GM11168 (cell line): ENCODE results near the gene SPRY1.

Source experiments
- in situ Hi-C: fragments of 300-500 bp; cut with MboI; formaldehyde crosslinking; loops from one replicate; pipeline ENCODE4 v1.12.0; 2022; ENCODE audit warnings: low sequenced_read_pairs; ENCODE audit not compliant: unreplicated experiment

The SPRY1 gene

DNA sequence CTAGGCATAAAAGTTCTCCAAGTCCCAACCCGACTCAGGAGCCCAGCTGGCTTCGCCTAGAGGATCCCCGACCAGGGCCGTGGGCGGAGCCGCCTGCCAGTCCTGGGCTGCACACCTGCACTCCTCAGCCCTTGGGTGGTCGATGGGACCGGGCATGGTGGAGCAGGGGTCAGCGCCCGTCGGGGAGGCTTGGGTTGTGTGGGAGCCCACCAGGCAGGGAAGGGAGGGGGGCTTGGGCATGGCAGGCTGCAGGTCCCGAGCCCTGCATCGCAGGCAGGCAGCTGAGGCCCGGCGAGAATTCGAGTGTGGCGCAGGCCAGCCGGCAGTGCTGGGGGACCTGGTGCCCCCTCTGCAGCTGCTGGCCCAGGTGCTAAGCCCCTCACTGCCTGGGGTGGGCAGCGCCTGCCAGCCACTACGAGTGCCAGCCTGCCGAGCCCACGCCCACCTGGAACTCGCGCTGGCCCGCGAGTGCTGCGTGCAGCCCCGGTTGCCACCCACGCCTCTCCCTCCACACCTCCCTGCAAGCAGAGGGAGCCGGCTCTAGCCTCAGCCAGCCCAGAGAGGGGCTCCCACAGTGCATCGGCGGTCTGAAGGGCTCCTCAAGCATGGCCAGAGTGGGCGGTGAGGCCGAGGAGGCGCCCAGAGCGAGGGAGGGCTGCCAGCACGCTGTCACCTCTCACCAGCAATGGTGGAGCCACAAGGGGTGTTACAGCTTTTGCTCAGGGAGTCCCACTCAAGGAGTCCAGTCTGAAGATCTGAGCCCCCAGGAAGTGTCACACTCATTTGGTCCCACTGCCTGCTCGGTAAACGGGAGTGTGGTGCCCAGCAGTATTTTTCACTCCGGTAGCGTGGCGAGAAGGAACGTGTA, 38.9 kb downstream of the SPRY1 start:
- in situ Hi-C loops = no loop called here

DNA sequence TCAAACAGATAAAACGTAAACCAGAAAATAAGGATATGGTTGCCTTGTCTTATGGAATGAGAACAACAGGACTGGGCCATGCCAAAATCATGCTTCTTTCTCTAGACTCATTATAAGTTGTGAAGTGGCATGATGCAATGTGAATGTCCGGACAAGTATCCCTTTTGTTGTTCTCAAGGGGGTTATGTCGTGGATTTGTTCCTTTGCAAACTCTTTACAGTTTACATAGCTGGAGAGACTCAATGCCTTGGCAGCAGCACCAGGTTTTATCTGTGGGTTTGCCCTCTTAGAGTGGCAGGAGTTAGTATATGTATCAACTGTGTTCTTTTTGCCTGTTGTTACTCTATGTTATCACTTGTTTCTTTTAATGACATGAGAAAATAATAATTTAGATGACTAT, 41.4 kb downstream of the SPRY1 start:
- in situ Hi-C loops = no loop called here

DNA sequence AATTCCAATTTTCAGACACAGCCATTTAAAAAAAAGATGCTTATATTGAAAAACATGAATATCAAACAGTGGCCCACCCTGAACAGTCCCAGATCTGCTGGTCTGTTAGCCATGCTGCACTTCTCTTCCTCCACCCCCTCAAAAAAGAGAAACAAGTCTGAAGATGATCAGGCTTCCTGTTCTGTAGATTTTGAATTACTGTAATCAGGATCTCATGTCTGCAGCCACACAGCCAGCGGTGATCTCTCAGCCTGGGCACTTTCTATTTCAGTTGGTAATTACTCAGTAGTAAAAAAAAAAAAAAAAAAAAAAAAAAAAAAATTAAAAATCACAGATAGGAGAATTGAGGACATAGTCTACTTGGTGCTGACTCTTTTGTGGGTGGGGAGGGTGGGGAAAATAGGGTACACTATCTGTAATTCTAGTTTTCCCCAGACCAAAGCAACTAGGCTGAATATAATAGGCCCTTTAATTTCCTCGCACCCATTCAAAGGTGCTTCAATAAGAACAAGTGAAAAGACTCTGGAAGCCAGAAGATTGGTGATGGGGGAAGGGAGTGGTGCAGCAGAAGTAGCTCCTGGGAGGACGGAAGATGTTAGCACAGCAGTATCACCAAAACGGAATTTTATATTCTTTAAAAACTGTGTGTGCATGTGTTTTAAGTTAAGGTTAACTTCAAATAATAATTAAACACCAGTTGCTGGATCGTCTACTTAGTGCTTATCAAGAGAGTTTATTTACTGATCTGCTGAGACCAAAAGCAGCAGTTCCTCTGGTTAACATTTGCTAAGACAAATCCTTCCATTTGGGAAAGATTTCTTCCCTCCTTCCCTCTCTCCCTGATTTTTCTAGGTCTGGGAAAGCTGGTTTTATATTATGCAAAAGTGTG, 47.0 kb downstream of the SPRY1 start:
- in situ Hi-C loops = no loop called here

DNA sequence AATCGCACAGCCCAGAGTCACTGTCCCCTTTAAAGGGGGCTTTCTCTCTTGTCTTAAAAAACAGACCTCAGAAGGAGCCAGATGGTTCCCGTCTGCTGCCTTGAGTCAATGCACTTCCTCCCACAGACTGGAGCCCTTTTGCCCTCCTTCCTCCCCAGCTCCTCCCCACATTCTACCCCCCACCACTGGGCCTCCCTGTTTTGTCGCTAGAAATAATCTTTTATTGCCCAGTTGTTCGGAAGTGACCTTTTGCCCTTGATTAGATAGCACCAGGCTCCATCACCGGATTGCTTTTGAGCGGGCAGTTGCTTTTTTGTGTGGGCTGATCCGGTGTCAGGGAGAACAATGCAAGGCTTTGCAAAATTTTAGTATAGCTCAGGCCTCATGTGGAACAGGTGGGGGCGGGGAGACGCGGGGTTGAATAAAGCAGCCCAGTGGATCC, 47.7 kb downstream of the SPRY1 start:
- in situ Hi-C loops = no loop called here

DNA sequence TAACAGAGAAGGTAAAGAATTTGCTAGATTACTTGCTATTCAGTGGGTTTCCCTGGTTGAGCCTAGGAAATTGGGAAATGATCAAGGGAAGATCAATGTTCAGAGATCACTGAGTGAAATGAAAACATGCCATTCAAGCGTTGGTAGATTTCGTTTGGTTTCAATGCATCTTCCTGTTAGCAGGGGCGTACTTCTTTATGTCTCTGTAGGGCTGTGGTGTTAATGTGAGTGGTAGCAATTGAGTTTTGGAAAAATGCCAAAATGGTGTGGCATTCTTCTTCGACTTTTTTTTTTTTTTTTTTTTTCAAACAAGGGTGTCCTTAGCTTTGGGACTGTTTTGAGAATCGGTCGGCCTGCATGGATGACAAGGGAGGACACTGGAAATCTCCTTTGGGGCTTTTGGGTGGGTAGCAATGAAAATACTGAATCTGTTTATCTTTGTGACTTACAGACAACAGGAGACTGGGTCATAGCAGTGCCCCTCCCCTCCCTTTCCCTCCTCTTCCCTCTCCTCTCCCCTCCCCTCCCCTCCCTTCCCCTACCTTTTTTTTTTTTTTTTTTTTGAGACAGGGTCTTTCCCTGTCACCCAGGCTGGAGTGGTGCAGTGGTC, 50.4 kb downstream of the SPRY1 start:
- in situ Hi-C loops = no loop called here

DNA sequence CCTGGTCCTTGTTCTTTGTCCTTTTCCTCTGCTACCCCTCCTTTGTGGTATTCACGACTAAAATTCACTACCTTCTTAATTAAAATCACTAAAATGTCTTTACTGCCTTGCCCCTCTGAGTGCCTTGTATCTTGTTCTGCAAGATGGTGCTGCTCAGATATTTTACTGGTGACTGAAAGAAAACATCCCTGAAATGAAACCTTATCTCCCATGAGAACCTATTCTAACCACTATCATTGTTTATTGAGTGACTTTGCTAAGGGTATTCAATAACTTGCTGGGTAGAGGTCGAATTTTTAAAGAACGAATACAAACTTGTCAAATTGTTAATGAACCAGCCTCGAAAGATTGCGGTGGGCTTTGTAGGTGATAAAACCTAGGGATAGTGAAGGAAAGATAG, 52.8 kb downstream of the SPRY1 start:
- in situ Hi-C loops = no loop called here

DNA sequence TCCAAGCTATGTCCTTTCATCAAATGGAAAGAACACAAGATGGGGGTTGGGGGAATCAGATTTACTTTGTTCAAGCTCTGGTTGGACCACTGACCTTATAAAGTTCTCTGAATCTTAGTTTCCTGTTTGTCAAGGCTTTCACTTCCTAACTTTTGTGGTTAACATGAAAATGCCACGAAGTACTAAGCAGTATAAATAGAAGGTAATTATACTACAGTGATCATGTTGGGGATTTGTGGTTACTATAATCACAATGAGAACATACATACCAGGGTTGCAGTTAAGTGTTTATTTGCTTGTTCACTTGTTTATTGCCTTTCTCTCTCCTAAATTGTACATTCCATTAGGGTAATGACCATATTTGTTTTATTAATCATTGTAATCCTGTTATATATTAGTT, 53.2 kb downstream of the SPRY1 start:
- in situ Hi-C loops = no loop called here

DNA sequence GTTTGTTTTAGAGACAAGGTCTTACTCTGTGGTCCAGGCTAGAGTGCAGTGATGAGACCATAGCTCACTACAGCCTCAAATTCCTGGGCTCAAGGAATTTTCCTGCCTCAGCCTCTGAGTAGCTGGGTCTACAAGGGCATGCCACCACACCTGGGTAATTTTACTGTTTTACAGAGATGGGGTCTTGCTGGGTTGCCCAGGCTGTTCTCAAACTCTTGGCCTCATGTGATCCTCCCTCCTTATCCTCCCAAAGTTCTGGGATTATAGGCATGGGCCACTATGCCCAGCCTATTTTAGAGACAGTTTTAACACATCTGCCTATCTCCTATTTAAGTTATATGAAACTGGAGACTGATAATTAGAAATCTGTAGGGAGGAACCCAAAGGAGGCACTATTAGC, 53.8 kb downstream of the SPRY1 start:
- in situ Hi-C loops = no loop called here

DNA sequence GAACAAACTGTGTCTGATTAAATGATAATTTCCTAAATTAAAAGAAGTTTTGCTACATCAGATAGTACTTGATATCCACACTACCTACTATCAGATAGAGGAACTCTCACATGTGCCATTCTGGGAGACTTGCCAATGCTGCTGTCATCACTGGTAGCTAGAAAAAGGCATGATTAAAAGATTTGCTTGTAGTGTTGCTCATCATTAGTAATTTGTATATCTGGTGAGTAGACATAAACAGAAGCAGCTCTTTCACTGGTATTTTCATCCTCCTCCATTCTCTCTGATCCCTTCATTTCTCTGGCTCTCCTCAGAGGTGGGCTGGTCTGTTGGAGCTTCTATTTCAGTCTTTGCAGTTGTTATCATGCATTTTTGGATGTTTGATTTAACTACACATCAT, 56.0 kb downstream of the SPRY1 start:
- in situ Hi-C loops = no loop called here

DNA sequence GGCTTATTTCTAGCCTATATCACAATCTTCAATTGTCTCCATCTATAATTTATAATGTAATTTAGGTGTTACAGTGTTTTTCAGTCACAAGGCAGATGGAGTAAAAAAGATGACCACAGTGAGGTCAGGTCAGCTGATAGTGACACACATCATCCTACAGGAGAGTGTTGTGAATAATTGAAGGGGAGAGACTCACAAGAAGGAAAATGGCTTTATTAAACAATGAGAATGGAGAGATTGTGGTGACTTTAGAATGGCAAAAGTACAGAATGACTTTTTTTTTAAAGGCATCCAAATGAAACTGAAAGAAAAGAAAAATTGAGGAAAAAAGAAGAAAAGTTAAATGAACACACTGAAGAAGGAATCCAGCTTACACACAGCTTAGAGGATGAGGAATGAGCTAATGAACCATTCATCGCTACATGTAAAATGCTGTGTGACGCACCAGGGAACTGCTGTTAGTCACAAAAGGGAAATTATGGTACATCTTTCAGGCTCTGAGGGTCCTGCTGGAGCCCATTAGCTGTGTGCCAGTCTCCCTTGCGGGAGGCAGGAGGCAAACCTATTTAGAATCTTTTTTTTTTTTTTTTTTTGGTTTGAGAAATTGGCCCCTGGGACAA, 56.6 kb downstream of the SPRY1 start:
- in situ Hi-C loops = no loop called here
